Vagina (tissue), 2 donors: Measurements from ENCODE around the gene CCDC85B. TPM values are rescaled to one million over a fixed set of nuclear protein-coding genes. Genes with fewer than 3 reads are reported as not detected.
A peak's percentile ranks its signal among the peaks of the same experiment; 100 is the strongest.

Experiments used
- DNase-seq, 2 donors: peaks; one replicate each; pipeline ENCODE4 v3.0.0-alpha.2; 2017; ENCODE audit errors: extremely low spot score in 2 of 2
- H3K27ac ChIP-seq: fragments of 200-600 bp; sonication (generic); one replicate; pipeline ENCODE4 v1.5.1; 2019
- H3K27me3 ChIP-seq: fragments of 200-600 bp; sonication (generic); one replicate; pipeline ENCODE4 v1.5.1; 2019
- H3K36me3 ChIP-seq, 2 donors: fragments of 200-600 bp; sonication (generic); one replicate each; pipeline ENCODE4 v1.5.1; 2017 to 2019
- H3K4me1 ChIP-seq: fragments of 200-600 bp; sonication (generic); one replicate; pipeline ENCODE4 v1.5.1; 2019
- H3K4me3 ChIP-seq, 2 donors: fragments of 200-600 bp; sonication (generic); 1 replicate in 1 of 2; 2 replicates in 1 of 2; pipeline ENCODE4 v1.5.1; 2016 to 2019
- H3K9me3 ChIP-seq: fragments of 200-600 bp; sonication (generic); one replicate; pipeline ENCODE4 v1.5.1; 2019
- CTCF ChIP-seq, 3 experiments: fragments of 450-650 bp in 2 of 3; fragments of 200-600 bp in 1 of 3; sonication (generic) in 1 of 3; IDR thresholded peaks; one replicate each; pipeline ENCODE4 v1.5.1; 2017 to 2019; ENCODE audit warnings: antibody characterized with exemption in 3 of 3, mild to moderate bottlenecking in 2 of 3, moderate library complexity in 2 of 3
- POLR2A ChIP-seq, 2 donors: fragments of 450-650 bp; IDR thresholded peaks; one replicate each; pipeline ENCODE4 v1.6.1; 2017; ENCODE audit warnings: antibody characterized with exemption in 2 of 2, mild to moderate bottlenecking in 2 of 2, moderate library complexity in 2 of 2
- POLR2AphosphoS5 ChIP-seq, 2 donors: sonication (generic); formaldehyde crosslinking; IDR thresholded peaks; one replicate each; pipeline ENCODE4 v1.9.0; 2017; ENCODE audit warnings: antibody characterized with exemption in 2 of 2, mild to moderate bottlenecking in 2 of 2, low read depth in 1 of 2; ENCODE audit not compliant: insufficient read depth in 1 of 2
- intact Hi-C: fragments of 100-400 bp; cut with DNase I; formaldehyde crosslinking; loops from one replicate; pipeline ENCODE4 v1.15.1; 2023
- total RNA-seq: library from RNA; depleted of rRNA; stranded (reverse); fragments of >200 nt; gene quantifications from one replicate; pipeline ENCODE4 v1.2.3, GENCODE V29; 2016

Gene CCDC85B
- total RNA-seq, 1 donor from 2014 or later, result 76.4 TPM

GRCh38 chr11:65885231-65885630 lies 5.2 kb upstream of the CCDC85B start:
- Histone ChIP-seq H3K4me3 (no peak overlapping the region), H3K9me3 (no peaks in the 10 kb centered on the region), H3K4me1 (peaks cover 46% of the 10 kb centered on the region), H3K27me3 (no peaks in the 10 kb centered on the region), H3K27ac (peak overlapping the region; percentile 33), H3K36me3 (peaks cover 0 to 37% of the 10 kb centered on the region in 2 donors)
- TF ChIP-seq POLR2AphosphoS5 (IDR thresholded peaks at IDR 0.05; ENCODE audit: insufficient read depth in 1 of 2, low read depth in 1 of 2), result no peak
- TF ChIP-seq CTCF (IDR thresholded peaks at IDR 0.05), result no peak
- no peak for TF ChIP-seq POLR2A (IDR thresholded peaks at IDR 0.05)
- no peak for DNase-seq
- intact Hi-C loops, result loop anchor here (5.0 kb wide), 2 partner anchors 102 to 117 kb away; partner anchors contain the start of genes BANF1 and EIF1AD

GRCh38 chr11:65885808-65886536 lies 4.5 kb upstream of the CCDC85B start:
- Histone ChIP-seq H3K36me3 (peaks cover 0 to 37% of the 10 kb centered on the region in 2 donors), H3K4me3 (no peak overlapping the region), H3K9me3 (no peaks in the 10 kb centered on the region), H3K27me3 (no peaks in the 10 kb centered on the region), H3K4me1 (peaks cover 47% of the 10 kb centered on the region), H3K27ac (no peak overlapping the region)
- intact Hi-C loops, result loop anchor here (5.0 kb wide), 2 partner anchors 101 to 116 kb away; partner anchors contain the start of genes BANF1 and EIF1AD
- TF ChIP-seq POLR2AphosphoS5 (IDR thresholded peaks at IDR 0.05; ENCODE audit: insufficient read depth in 1 of 2, low read depth in 1 of 2), result no peak
- no peak for TF ChIP-seq CTCF (IDR thresholded peaks at IDR 0.05)
- no peak for TF ChIP-seq POLR2A (IDR thresholded peaks at IDR 0.05)
- no peak for DNase-seq

- no peak for DNase-seq
- intact Hi-C loops, result loop anchor here (5.0 kb wide), 2 partner anchors 100 to 115 kb away; partner anchors contain the start of genes BANF1 and EIF1AD
- Histone ChIP-seq H3K9me3 (no peaks in the 10 kb centered on the region), H3K36me3 (peaks cover 0 to 35% of the 10 kb centered on the region in 2 donors), H3K27ac (peak overlapping the region; percentile 97), H3K4me1 (peaks cover 58% of the 10 kb centered on the region), H3K27me3 (no peaks in the 10 kb centered on the region), H3K4me3 (peak overlapping the region; percentile 69 to 86)
- no peak for TF ChIP-seq CTCF (IDR thresholded peaks at IDR 0.05)
- no peak for TF ChIP-seq POLR2A (IDR thresholded peaks at IDR 0.05)
- no peak for TF ChIP-seq POLR2AphosphoS5 (IDR thresholded peaks at IDR 0.05; ENCODE audit: insufficient read depth in 1 of 2, low read depth in 1 of 2)
Measured at GRCh38 chr11:65886826-65887722, 3.4 kb upstream of the CCDC85B start.

GRCh38 chr11:65887723-65888162 lies 2.7 kb upstream of the CCDC85B start:
- Histone ChIP-seq H3K27ac (peak overlapping the region; percentile 97), H3K9me3 (no peaks in the 10 kb centered on the region), H3K36me3 (peaks cover 0 to 28% of the 10 kb centered on the region in 2 donors), H3K4me3 (peak overlapping the region; percentile 69 to 86), H3K4me1 (peaks cover 65% of the 10 kb centered on the region), H3K27me3 (no peaks in the 10 kb centered on the region)
- intact Hi-C loops, result loop anchor here (5.0 kb wide), 2 partner anchors 100 to 115 kb away; partner anchors contain the start of genes BANF1 and EIF1AD
- DNase-seq, result no peak
- TF ChIP-seq POLR2AphosphoS5 (IDR thresholded peaks at IDR 0.05; ENCODE audit: insufficient read depth in 1 of 2, low read depth in 1 of 2), result no peak
- TF ChIP-seq CTCF (IDR thresholded peaks at IDR 0.05), result no peak
- TF ChIP-seq POLR2A (IDR thresholded peaks at IDR 0.05), result no peak
